HG02642 (cell line): Measurements from ENCODE around the gene PALD1.
"Not testable (repeated sequence)": the region's sequence is repeated elsewhere in the genome, so short reads cannot be mapped to it uniquely, and the experiment has no call there.

Experiments used
- ATAC-seq: cut with Tn5 transposase; IDR thresholded peaks from one replicate; pipeline ENCODE4 v1.9.1; 2021; ENCODE audit warnings: mild to moderate bottlenecking; ENCODE audit not compliant: unreplicated experiment, poor library complexity

Gene PALD1

GRCh38 chr10:70597856-70598815 is 119.6 kb downstream of the PALD1 start:
- ATAC-seq = no peak

DNA sequence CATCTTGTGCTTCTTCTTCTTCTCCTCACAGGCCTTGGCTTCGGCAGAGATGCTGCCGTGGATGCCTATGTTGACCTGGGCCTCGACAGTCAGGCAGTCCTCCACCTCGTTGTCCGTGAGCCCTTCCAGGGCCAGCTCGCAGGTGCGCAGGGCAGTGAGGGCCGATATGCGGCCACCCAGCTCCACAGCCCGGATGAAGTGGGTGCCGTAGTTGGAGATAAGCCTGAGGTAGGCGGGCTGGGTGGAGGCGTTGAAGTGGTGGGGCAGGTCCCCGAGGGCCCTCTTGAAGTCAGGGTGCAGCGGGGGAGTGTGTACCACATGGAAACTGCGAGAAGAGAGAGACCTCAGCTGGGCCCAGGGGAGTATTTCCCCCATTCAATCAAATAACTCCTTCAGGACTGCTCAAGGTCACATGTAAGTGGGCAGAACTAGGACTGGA is 120.3 kb downstream of the PALD1 start:
- ATAC-seq = no peak

GRCh38 chr10:70599319-70599718 is 120.8 kb downstream of the PALD1 start:
- no peak for ATAC-seq

GRCh38 chr10:70599791-70600190 is 121.2 kb downstream of the PALD1 start:
- ATAC-seq = no peak

DNA sequence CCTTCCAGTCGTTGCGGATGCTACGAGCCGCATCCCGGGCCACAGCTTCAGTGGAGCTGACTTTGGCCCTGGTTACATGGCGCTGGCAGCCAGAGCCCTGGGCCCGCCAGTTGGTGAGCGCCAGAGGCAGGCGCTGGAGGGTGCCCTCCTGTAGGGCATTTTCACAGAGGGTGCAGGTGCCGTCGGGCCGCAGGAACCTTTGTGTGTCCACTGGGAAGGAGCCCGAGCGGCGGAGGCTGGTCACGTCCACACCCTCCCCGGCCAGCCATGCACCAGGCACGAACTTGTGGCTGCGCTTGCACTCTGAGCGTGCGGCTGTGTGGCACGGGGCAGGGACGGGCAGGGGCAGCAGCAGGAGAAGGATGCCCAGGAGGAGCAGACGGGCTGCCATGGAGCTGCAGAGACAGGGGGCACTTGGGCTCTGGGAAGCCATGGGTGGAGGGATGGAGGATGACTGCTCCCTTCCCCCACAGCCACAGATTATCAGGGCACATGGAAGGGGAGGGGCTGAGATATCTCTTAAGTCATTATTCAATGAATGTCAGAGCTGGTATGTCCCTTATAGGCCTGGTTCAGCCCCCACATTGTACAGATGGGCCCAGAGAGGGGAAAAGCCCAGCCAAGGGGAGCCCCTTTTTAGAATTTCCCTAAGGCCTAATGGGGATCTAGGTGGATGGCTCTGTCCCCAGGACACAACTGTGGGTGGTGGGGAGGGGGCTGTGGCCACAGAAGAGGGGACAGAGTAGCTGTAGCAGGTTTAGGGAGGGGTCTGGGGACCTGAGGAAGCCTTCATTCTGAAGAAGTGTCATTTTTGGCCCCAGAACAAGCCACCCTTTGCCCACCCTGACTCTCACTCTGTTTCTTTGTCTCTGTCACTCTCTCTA is 122.2 kb downstream of the PALD1 start:
- no peak for ATAC-seq

- ATAC-seq = no peak
These were observed 123.2 kb downstream of the PALD1 start for GRCh38 chr10:70601746-70602145.

GRCh38 chr10:70602665-70603448 is 124.3 kb downstream of the PALD1 start, which contains the start of gene PRF1:
TSS of gene PRF1 (minus strand) at chr10:70602741. CDS start at chr10:70600902, 1,839 bp downstream.
- no peak for ATAC-seq

DNA sequence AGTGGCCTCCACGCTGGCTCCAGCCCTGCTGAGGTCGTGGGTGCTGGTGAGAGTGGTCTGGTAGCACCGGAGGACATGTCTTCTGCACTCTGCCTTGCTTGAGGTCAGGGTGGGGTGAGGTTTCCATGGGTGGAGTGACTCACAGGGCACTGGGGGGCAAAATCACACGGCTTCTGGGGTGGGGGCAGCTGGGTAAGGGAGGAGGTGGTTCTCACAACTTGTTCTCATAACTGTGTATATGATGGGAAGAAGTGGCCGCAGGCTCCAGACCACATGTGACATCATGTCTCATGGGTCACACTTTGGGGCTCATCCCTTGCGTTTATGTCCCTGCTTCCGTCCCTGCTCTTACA is 124.9 kb downstream of the PALD1 start:
- ATAC-seq = no peak

DNA sequence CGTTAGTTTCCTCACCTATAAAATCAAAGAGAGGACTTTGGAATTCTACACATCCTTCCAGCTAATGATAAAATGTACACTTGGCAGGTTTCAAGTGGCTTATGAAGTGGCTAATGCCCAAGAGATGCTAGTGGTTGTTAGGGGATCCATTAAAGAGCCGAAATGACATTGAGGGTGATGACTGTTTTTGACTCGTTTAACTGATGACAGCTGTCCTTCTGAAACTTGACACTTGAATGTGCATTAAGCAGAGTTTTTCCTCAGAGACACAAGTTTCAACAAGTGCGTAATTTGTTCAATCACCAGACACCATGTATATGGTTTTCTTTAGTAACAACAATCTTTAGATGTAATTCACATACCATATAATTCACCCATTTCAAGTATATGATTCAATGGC is 125.5 kb downstream of the PALD1 start:
- no peak for ATAC-seq

GRCh38 chr10:70605161-70605560 is 126.6 kb downstream of the PALD1 start:
- no peak for ATAC-seq

GRCh38 chr10:70607936-70608335 is 129.4 kb downstream of the PALD1 start:
- ATAC-seq = no peak

DNA sequence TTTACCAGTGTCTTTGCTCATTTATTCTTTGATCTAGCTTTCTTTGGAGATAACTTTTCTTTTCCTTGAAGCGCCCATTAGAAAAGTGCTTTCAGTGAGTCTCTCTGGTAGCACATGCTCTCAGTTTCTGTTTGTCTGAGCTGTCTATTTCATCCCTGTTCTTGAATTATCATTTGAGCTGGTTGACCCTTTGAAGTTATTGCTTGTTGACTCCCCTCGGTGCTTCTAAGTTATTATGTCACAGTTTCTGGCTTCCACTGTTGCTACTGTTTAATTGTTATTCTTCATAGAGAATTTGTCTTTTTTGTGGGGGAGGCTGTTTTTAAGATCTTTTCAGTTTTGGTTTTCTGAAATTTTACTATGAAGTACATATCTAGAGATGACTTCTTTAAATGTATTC is 135.4 kb downstream of the PALD1 start:
- ATAC-seq = no peak

DNA sequence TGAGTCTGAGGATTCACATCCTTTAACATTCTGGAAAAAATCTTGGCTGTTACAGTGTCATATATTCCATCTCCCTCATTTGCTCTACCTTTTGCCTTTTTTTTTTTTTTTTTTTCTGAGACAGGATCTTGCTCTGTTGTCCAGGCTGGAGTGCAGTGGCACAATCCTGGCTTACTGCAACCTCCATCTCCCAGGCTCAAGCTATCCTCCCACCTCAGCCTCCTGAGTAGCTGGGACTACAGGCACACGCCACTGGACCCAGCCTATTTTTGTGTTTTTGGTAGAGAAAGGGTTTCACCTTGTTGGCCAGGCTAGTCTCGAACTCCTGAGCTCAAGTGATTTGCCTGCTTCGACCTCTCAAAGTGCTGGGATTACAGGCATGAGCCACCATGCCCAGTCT is 135.8 kb downstream of the PALD1 start:
- not testable (repeated sequence) for ATAC-seq

DNA sequence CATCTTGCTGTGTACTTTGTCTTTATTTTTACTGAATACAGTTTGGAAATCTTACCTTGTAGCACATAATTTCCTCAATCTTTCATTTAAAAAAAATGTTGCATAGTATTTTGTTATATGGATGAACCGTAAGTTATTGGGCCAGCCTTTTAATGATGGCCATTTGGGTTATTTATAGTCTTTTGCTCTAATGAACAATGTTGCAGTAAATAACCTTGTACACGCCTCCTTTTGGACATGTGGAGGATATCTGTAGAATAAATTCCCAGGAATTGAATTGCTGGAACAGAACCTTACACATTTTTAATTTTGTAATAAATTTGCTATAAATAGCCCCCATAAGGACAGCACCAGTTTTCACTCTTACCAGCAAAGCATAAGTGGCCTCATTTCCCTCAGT is 136.6 kb downstream of the PALD1 start:
- ATAC-seq = no peak

- no peak for ATAC-seq
These were observed 137.4 kb downstream of the PALD1 start for GRCh38 chr10:70615784-70616522.

GRCh38 chr10:70616761-70617160 is 138.2 kb downstream of the PALD1 start:
- ATAC-seq = no peak
